Measurements from ENCODE around the gene TMEM131L.

- TF ChIP-seq CTCF (IDR thresholded peaks at IDR 0.05; ENCODE audit: low read depth, low read length) (no peak), EZH2phosphoT487 (IDR thresholded peaks at IDR 0.05; ENCODE audit: low read depth) (no peak)
Observed at GRCh38 chr4:153466949-153467896, 1.1 kb downstream of the TMEM131L start.
